ENCODE measurements around the gene GALNT18. TPM values are rescaled to one million over a fixed set of nuclear protein-coding genes. Genes with fewer than 3 reads are reported as not detected.

The GALNT18 gene
- total and polyA plus RNA-seq, 2 of the 4 experiments (the other 2 are of a cell fraction) = 9.5 to 11.3 TPM

DNA sequence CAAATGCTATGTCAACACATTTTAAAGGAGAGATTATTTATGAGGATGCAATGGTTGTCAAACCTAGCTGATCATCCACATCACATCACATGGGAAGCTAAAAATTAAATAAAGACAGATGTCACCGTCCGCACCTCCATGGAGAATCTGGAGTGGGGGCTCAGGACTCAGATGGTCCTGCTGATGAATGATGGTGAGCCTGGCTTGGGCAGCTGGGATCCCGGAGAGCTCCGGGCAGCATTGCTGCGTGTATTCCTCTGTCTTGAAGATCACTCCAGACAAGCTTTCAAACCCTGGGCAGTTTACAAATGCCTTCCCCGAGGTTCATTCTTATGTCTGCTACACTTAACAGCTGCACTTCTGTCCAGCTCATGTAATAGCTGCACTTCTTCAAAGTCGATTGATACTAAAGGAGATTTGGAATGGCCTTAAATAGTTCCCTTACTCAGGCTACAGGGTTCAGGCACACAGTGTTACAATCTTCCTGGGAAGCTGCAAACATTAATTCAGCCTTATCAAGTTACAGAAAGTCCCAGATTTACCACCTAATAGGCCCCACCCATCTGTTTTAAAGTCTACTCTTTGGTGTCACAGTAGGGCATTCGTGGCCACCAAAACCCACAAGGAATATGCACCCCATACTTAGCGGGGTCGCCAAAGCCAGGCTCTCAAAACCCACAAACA, 234.0 kb downstream of the GALNT18 start:
- ChIA-PET CTCF (interaction anchor here (0.6 kb wide), 1 partner anchor 595 kb away, joined by 9 read pairs; no protein-coding TSS in a partner anchor), POLR2A (ENCODE audit: unreplicated experiment) (no interaction called here)
- no peak overlapping the region for H2BK5ac ChIP-seq (ENCODE audit: low read depth, low read length, poor library complexity, severe bottlenecking)
- H3K27me3 ChIP-seq (ENCODE audit: control insufficient read depth, insufficient read depth, low read length) = peaks cover 5% of the 10 kb centered on the region; the same call in 1 of the 2 replicates
- H3K9ac ChIP-seq (ENCODE audit: low read depth, low read length) = no peak overlapping the region
- DNase-seq (no peak), ATAC-seq (ENCODE audit: low read depth) (no peak)
- intact Hi-C loops (cut with micrococcal nuclease) = no loop called here
- H4K91ac ChIP-seq (ENCODE audit: insufficient read depth, low read depth, low read length) = no peak overlapping the region
- in situ Hi-C loops (cut with MboI; ENCODE audit: low sequenced_read_pairs) = no loop called here
- H2BK120ac ChIP-seq (ENCODE audit: low read depth, low read length) = no peak overlapping the region
- H3K4ac ChIP-seq (ENCODE audit: low read depth, low read length) = no peak overlapping the region
- no peak overlapping the region for H2AFZ ChIP-seq (replicated peaks; ENCODE audit: low read length, poor library complexity)
- no peaks in the 10 kb centered on the region; a peak in 1 of 4 replicates for H3K79me1 ChIP-seq (ENCODE audit: low read depth in 1 of 2, low read length in 2 of 2)
- no peak overlapping the region for H2AK5ac ChIP-seq (ENCODE audit: low read depth, low read length)
- no peak overlapping the region for H2BK20ac ChIP-seq (ENCODE audit: low read depth, low read length)
- peaks cover 5% of the 10 kb centered on the region for H3K4me1 ChIP-seq (ENCODE audit: control insufficient read depth, insufficient read depth, low read length)
- H3K18ac ChIP-seq (ENCODE audit: low read depth, low read length) = no peak overlapping the region
- no peak overlapping the region for H3K23ac ChIP-seq (ENCODE audit: low read depth, low read length)
- no peak overlapping the region for H2AK9ac ChIP-seq (replicated peaks; ENCODE audit: low read depth, low read length, poor library complexity)
- no peak overlapping the region for H4K5ac ChIP-seq (ENCODE audit: low read depth, low read length)
- H3K36me3 ChIP-seq (ENCODE audit: control insufficient read depth, insufficient read depth, low read length) = no peaks in the 10 kb centered on the region
- TF ChIP-seq FOS (IDR thresholded peaks at IDR 0.05; ENCODE audit: low read depth, low read length) = no peak
- no peak for TF ChIP-seq CEBPB (IDR thresholded peaks at IDR 0.05; ENCODE audit: low read depth, low read length)
- TF ChIP-seq CHD1 (IDR thresholded peaks at IDR 0.05; ENCODE audit: low read depth, low read length) = no peak
- no peak for TF ChIP-seq NFE2L2 (IDR thresholded peaks at IDR 0.05; ENCODE audit: low read depth, low read length)
- TF ChIP-seq MXI1 (IDR thresholded peaks at IDR 0.05; ENCODE audit: borderline replicate concordance, low read depth, low read length) = no peak
- TF ChIP-seq RCOR1 (IDR thresholded peaks at IDR 0.05; ENCODE audit: insufficient replicate concordance, low read length) = no peak
- TF ChIP-seq BHLHE40 (IDR thresholded peaks at IDR 0.05; ENCODE audit: low read depth, low read length) = no peak
- TF ChIP-seq, protein P1, sequence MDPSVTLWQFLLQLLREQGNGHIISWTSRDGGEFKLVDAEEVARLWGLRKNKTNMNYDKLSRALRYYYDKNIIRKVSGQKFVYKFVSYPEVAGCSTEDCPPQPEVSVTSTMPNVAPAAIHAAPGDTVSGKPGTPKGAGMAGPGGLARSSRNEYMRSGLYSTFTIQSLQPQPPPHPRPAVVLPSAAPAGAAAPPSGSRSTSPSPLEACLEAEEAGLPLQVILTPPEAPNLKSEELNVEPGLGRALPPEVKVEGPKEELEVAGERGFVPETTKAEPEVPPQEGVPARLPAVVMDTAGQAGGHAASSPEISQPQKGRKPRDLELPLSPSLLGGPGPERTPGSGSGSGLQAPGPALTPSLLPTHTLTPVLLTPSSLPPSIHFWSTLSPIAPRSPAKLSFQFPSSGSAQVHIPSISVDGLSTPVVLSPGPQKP (IDR thresholded peaks at IDR 0.05; ENCODE audit: borderline replicate concordance, low read depth, low read length) = no peak
- TF ChIP-seq POLR2A (IDR thresholded peaks at IDR 0.05; ENCODE audit: low read depth, low read length) = no peak
- TF ChIP-seq SMC3 (IDR thresholded peaks at IDR 0.05; ENCODE audit: low read depth, low read length) = no peak
- TF ChIP-seq CTCF (conservative IDR thresholded peaks at IDR 0.05; ENCODE audit: low read depth, low read length) = no peak
- no peak for TF ChIP-seq MAFK (IDR thresholded peaks at IDR 0.05; ENCODE audit: low read depth, low read length)
- TF ChIP-seq, protein P2, sequence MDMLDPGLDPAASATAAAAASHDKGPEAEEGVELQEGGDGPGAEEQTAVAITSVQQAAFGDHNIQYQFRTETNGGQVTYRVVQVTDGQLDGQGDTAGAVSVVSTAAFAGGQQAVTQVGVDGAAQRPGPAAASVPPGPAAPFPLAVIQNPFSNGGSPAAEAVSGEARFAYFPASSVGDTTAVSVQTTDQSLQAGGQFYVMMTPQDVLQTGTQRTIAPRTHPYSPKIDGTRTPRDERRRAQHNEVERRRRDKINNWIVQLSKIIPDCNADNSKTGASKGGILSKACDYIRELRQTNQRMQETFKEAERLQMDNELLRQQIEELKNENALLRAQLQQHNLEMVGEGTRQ (IDR thresholded peaks at IDR 0.05; ENCODE audit: low read depth, low read length) = no peak
- no peaks in the 10 kb centered on the region for H4K20me1 ChIP-seq (ENCODE audit: insufficient read depth, low read length)
- H3K27ac ChIP-seq (ENCODE audit: insufficient read depth, low read length) = no peak overlapping the region
- H3K14ac ChIP-seq (replicated peaks; ENCODE audit: low read depth, low read length) = no peak overlapping the region
- H3K9me1 ChIP-seq (ENCODE audit: insufficient read depth, low read length) = peaks cover under 1% of the 10 kb centered on the region; the same call in 1 of the 2 replicates
- no CpG with 5 or more reads among the region's 10 CpGs for WGBS, 2 experiments (ENCODE audit: extremely low coverage in 2 of 2, insufficient read length in 1 of 2)
- dilution Hi-C loops (cut with HindIII; ENCODE audit: low sequenced_read_pairs, unreplicated experiment) = no loop called here
- H3K4me2 ChIP-seq (ENCODE audit: low read depth, low read length) = no peak overlapping the region
- no peak overlapping the region for H3K56ac ChIP-seq (ENCODE audit: extremely low read depth, insufficient read depth, low read length)
- H3K4me3 ChIP-seq (ENCODE audit: insufficient read depth, low read depth, low read length) = no peak overlapping the region
- H2BK15ac ChIP-seq (ENCODE audit: low read depth, low read length) = no peak overlapping the region
- BruUV-seq (replicated peaks) = no TSS peak
- H3K9me3 ChIP-seq (ENCODE audit: control insufficient read depth, insufficient read depth, low read length) = no peaks in the 10 kb centered on the region
- H4K8ac ChIP-seq (ENCODE audit: low read depth in 2 of 2, low read length in 2 of 2) = no peak overlapping the region

Measured in IMR-90 (cell line).